Ishikawa (cell line): Measurements from ENCODE around the gene MBTPS1.

Source experiments
- RAD21 ChIP-seq: IDR thresholded peaks from 2 replicates; pipeline ENCODE4 v1.6.1; 2012; ENCODE audit warnings: low read depth
- YY1 ChIP-seq: IDR thresholded peaks from 2 replicates; pipeline ENCODE4 v1.6.1; 2012; ENCODE audit warnings: low read depth

- TF ChIP-seq RAD21 (no peak), YY1 (no peak)
Measured at GRCh38 chr16:84137287-84137686, 20.5 kb upstream of the MBTPS1 start.
